ENCODE measurements around the gene ZNF746. TPM values are rescaled to one million over a fixed set of nuclear protein-coding genes. Genes with fewer than 3 reads are reported as not detected.
A peak's percentile ranks its signal among the peaks of the same experiment; 100 is the strongest.

The ZNF746 gene
- total RNA-seq, 2 experiments from 2014 or later = 12.6 to 13.0 TPM

GRCh38 chr7:149493366-149493765 lies 4.2 kb downstream of the ZNF746 start:
- H3K4me3 Mint-ChIP-seq = no peak overlapping the region
- no peaks in the 10 kb centered on the region for H3K27me3 Mint-ChIP-seq
- CTCF ChIA-PET = no interaction called here
- H3K36me3 Mint-ChIP-seq (ENCODE audit: low read depth) = peaks cover 31% of the 10 kb centered on the region
- ATAC-seq (no peak), DNase-seq (no peak)
- H3K27ac Mint-ChIP-seq = peak overlapping the region; percentile 34
- H3K9me3 Mint-ChIP-seq = no peaks in the 10 kb centered on the region
- TF ChIP-seq, protein P1, sequence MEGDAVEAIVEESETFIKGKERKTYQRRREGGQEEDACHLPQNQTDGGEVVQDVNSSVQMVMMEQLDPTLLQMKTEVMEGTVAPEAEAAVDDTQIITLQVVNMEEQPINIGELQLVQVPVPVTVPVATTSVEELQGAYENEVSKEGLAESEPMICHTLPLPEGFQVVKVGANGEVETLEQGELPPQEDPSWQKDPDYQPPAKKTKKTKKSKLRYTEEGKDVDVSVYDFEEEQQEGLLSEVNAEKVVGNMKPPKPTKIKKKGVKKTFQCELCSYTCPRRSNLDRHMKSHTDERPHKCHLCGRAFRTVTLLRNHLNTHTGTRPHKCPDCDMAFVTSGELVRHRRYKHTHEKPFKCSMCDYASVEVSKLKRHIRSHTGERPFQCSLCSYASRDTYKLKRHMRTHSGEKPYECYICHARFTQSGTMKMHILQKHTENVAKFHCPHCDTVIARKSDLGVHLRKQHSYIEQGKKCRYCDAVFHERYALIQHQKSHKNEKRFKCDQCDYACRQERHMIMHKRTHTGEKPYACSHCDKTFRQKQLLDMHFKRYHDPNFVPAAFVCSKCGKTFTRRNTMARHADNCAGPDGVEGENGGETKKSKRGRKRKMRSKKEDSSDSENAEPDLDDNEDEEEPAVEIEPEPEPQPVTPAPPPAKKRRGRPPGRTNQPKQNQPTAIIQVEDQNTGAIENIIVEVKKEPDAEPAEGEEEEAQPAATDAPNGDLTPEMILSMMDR (IDR thresholded peaks at IDR 0.05) = no peak
- POLR2A ChIA-PET = interaction anchor here (0.7 kb wide), 1 partner anchor 11 kb away, joined by 4 read pairs; no protein-coding TSS in a partner anchor
- intact Hi-C loops (cut with micrococcal nuclease) = no loop called here
- H3K4me1 Mint-ChIP-seq (ENCODE audit: low read depth) = peaks cover 20% of the 10 kb centered on the region

- H3K36me3 Mint-ChIP-seq (ENCODE audit: low read depth) = peaks cover 44% of the 10 kb centered on the region
- POLR2A ChIA-PET = no interaction called here
- H3K9me3 Mint-ChIP-seq = no peaks in the 10 kb centered on the region
- intact Hi-C loops (cut with micrococcal nuclease) = no loop called here
- no peaks in the 10 kb centered on the region for H3K27me3 Mint-ChIP-seq
- H3K4me3 Mint-ChIP-seq = no peak overlapping the region
- H3K27ac Mint-ChIP-seq = no peak overlapping the region
- CTCF ChIA-PET = no interaction called here
- DNase-seq (no peak), ATAC-seq (no peak)
- H3K4me1 Mint-ChIP-seq (ENCODE audit: low read depth) = peaks cover 6% of the 10 kb centered on the region
- TF ChIP-seq, protein P1 (IDR thresholded peaks at IDR 0.05) = no peak
Observed at GRCh38 chr7:149490083-149490760, 7.4 kb downstream of the ZNF746 start.

- TF ChIP-seq, protein P1 (IDR thresholded peaks at IDR 0.05) = no peak
- POLR2A ChIA-PET = no interaction called here
- peaks cover 46% of the 10 kb centered on the region for H3K36me3 Mint-ChIP-seq (ENCODE audit: low read depth)
- no peaks in the 10 kb centered on the region for H3K9me3 Mint-ChIP-seq
- DNase-seq = no peak
- H3K27me3 Mint-ChIP-seq = no peaks in the 10 kb centered on the region
- intact Hi-C loops (cut with micrococcal nuclease) = no loop called here
- CTCF ChIA-PET = no interaction called here
- H3K4me3 Mint-ChIP-seq = no peak overlapping the region
- H3K4me1 Mint-ChIP-seq (ENCODE audit: low read depth) = no peaks in the 10 kb centered on the region
- H3K27ac Mint-ChIP-seq = no peak overlapping the region
- peak; percentile 55 for ATAC-seq
Observed at GRCh38 chr7:149489391-149490024, 8.1 kb downstream of the ZNF746 start.

GRCh38 chr7:149479568-149479967 lies 18.0 kb downstream of the ZNF746 start:
- ChIA-PET POLR2A (interaction anchor here (1.1 kb wide), 1 partner anchor 10 kb away, joined by 3 read pairs; no protein-coding TSS in a partner anchor), CTCF (interaction anchor here (1.1 kb wide), 1 partner anchor 12 kb away, joined by 3 read pairs; no protein-coding TSS in a partner anchor)
- Mint-ChIP-seq H3K4me3 (no peak overlapping the region), H3K36me3 (ENCODE audit: low read depth) (peaks cover 32% of the 10 kb centered on the region), H3K9me3 (peaks cover 8% of the 10 kb centered on the region), H3K27me3 (no peaks in the 10 kb centered on the region), H3K4me1 (ENCODE audit: low read depth) (no peaks in the 10 kb centered on the region), H3K27ac (no peak overlapping the region)
- no peak for DNase-seq
- intact Hi-C loops (cut with micrococcal nuclease) = no loop called here
- no peak for ATAC-seq
- TF ChIP-seq, protein P1 (IDR thresholded peaks at IDR 0.05) = no peak

DNA sequence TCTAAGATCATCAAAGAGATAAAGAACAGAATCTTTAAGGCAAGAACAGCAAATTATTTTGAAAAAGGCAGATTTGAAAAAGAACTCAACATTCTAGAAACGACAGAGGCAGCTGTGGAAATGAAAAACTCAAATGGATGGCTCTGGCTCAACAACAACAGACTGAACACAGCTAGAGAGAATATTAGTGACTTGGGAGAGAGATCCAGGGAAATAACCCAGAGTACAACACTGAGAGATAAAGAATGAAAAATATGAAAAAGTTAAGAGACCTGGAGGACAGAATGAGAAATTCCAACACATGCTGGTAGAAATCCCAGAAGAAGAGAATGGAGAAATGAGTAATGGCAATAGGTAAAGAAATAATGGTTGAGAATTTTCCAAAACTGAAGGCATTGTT lies 18.9 kb downstream of the ZNF746 start:
- TF ChIP-seq, protein P1 (IDR thresholded peaks at IDR 0.05) = no peak
- intact Hi-C loops (cut with micrococcal nuclease) = no loop called here
- ATAC-seq = no peak
- peaks cover 39% of the 10 kb centered on the region for H3K36me3 Mint-ChIP-seq (ENCODE audit: low read depth)
- H3K4me1 Mint-ChIP-seq (ENCODE audit: low read depth) = no peaks in the 10 kb centered on the region
- peaks cover 8% of the 10 kb centered on the region for H3K9me3 Mint-ChIP-seq
- no peak overlapping the region for H3K4me3 Mint-ChIP-seq
- DNase-seq = no peak
- CTCF ChIA-PET = no interaction called here
- no peak overlapping the region for H3K27ac Mint-ChIP-seq
- POLR2A ChIA-PET = no interaction called here
- H3K27me3 Mint-ChIP-seq = no peaks in the 10 kb centered on the region

Data from activated CD8-positive, alpha-beta T cell treated with anti-CD3 and anti-CD28 coated beads for 36 hours (primary cell).